Endodermal cell (in vitro differentiated cells): ENCODE measurements around the gene ALDH1A3. TPM values are rescaled to one million over a fixed set of nuclear protein-coding genes. Genes with fewer than 3 reads are reported as not detected.

Source experiments
- DNase-seq: peaks from one replicate; pipeline ENCODE4 v3.0.0-alpha.2; 2017
- H3K27ac ChIP-seq: 2 replicates; pipeline ENCODE4 v1.5.1; 2013; ENCODE audit warnings: mild to moderate bottlenecking, low read depth, low read length, moderate library complexity
- H3K27me3 ChIP-seq: 2 replicates; pipeline ENCODE4 v1.6.1; 2013; ENCODE audit warnings: mild to moderate bottlenecking, low read length, moderate library complexity; ENCODE audit not compliant: insufficient read depth, control insufficient read depth, poor library complexity, severe bottlenecking
- H3K36me3 ChIP-seq: 2 replicates; pipeline ENCODE4 v1.7.0; 2013; ENCODE audit warnings: mild to moderate bottlenecking, low read length, moderate library complexity; ENCODE audit not compliant: control insufficient read depth, insufficient read depth
- H3K4me1 ChIP-seq: one replicate; pipeline ENCODE4 v1.7.0; 2013; ENCODE audit warnings: low read length; ENCODE audit not compliant: control insufficient read depth, insufficient read depth
- H3K4me3 ChIP-seq: 2 replicates; pipeline ENCODE4 v1.5.1; 2013; ENCODE audit warnings: mild to moderate bottlenecking, low read length, moderate library complexity
- H3K9ac ChIP-seq: 2 replicates; pipeline ENCODE4 v1.6.1; 2013; ENCODE audit warnings: mild to moderate bottlenecking, low read length, moderate library complexity; ENCODE audit not compliant: poor library complexity, severe bottlenecking; ENCODE audit errors: extremely low read depth
- H3K9me3 ChIP-seq: 2 replicates; pipeline ENCODE4 v1.6.1; 2013; ENCODE audit warnings: mild to moderate bottlenecking, low read length, moderate library complexity; ENCODE audit not compliant: control insufficient read depth
- H3K27ac Mint-ChIP-seq: 2 replicates; pipeline ENCODE4 v1.8.0; 2020; ENCODE audit warnings: mixed read lengths
- H3K27me3 Mint-ChIP-seq: 2 replicates; pipeline ENCODE4 v1.8.0; 2021; ENCODE audit warnings: mild to moderate bottlenecking, mixed read lengths; ENCODE audit not compliant: insufficient read depth
- H3K36me3 Mint-ChIP-seq: 2 replicates; pipeline ENCODE4 v1.8.0; 2020; ENCODE audit warnings: low read depth, mixed read lengths
- H3K4me1 Mint-ChIP-seq: 2 replicates; pipeline ENCODE4 v1.8.0; 2020; ENCODE audit warnings: mixed read lengths
- H3K4me3 Mint-ChIP-seq: 2 replicates; pipeline ENCODE4 v1.8.0; 2020; ENCODE audit warnings: mild to moderate bottlenecking, moderate library complexity, mixed read lengths
- H3K9me3 Mint-ChIP-seq: 2 replicates; pipeline ENCODE4 v1.8.0; 2020; ENCODE audit warnings: mild to moderate bottlenecking, mixed read lengths
- CTCF ChIP-seq: fragments of 200-600 bp; sonication (generic); conservative IDR thresholded peaks from 2 replicates; pipeline ENCODE4 v1.5.0; 2021; ENCODE audit warnings: antibody characterized with exemption, mild to moderate bottlenecking
- WGBS, 2 experiments: methylation state at CpG; one replicate each; pipeline versions ENCODE4 v1.1.5 to v1.1.7; 2013; ENCODE audit warnings: missing lambda C conversion rate in 2 of 2, mixed read lengths in 1 of 2; ENCODE audit not compliant: insufficient coverage in 1 of 2, insufficient read length in 1 of 2; 5-methylcytosine and 5-hydroxymethylcytosine counted together
- total RNA-seq, 2 donors: library from RNA; stranded (reverse); fragmentation: NEBNext Ultra II Directional in 1 of 2; extraction: Animal tissue kit (Norgen Biotek cat#: 25700) in 1 of 2; gene quantifications; 2 replicates in 1 of 2; 3 replicates in 1 of 2; pipeline ENCODE4 v1.2.1, GENCODE V29; 2021

Gene ALDH1A3
- total RNA-seq, 2 donors from 2014 or later, result 6.9 to 7.3 TPM

GRCh38 chr15:100919481-100920405, 40.1 kb downstream of the ALDH1A3 start:
- peaks cover 65% of the 10 kb centered on the region for H3K27me3 ChIP-seq
- Mint-ChIP-seq H3K4me3 (peak overlapping the region; percentile 54), H3K27me3 (peaks cover 59% of the 10 kb centered on the region), H3K9me3 (no peaks in the 10 kb centered on the region), H3K4me1 (peaks cover 5% of the 10 kb centered on the region), H3K27ac (no peak overlapping the region), H3K36me3 (peaks cover 5% of the 10 kb centered on the region)
- H3K27ac ChIP-seq, result no peak overlapping the region
- no peaks in the 10 kb centered on the region for H3K36me3 ChIP-seq
- H3K9me3 ChIP-seq, result no peaks in the 10 kb centered on the region
- no peak for TF ChIP-seq CTCF
- peak; percentile 76 for DNase-seq
- no peaks in the 10 kb centered on the region for H3K4me1 ChIP-seq
- H3K9ac ChIP-seq, result no peak overlapping the region
- WGBS, 2 experiments, result 6 to 7% methylated on average over 29 to 80 of the region's 80 CpGs
- peak overlapping the region; percentile 66 for H3K4me3 ChIP-seq

GRCh38 chr15:100920516-100921135, 41.0 kb downstream of the ALDH1A3 start:
- Histone ChIP-seq H3K4me1 (no peaks in the 10 kb centered on the region), H3K4me3 (no peak overlapping the region), H3K27me3 (peaks cover 65% of the 10 kb centered on the region), H3K9me3 (no peaks in the 10 kb centered on the region), H3K9ac (no peak overlapping the region), H3K27ac (no peak overlapping the region), H3K36me3 (no peaks in the 10 kb centered on the region)
- no peak for TF ChIP-seq CTCF
- H3K27me3 Mint-ChIP-seq, result peaks cover 59% of the 10 kb centered on the region
- no peak overlapping the region for H3K27ac Mint-ChIP-seq
- peak overlapping the region; percentile 54 for H3K4me3 Mint-ChIP-seq
- H3K9me3 Mint-ChIP-seq, result no peaks in the 10 kb centered on the region
- WGBS, 2 experiments, result 79 to 87% methylated on average over 4 to 6 of the region's 8 CpGs
- peaks cover 5% of the 10 kb centered on the region for H3K4me1 Mint-ChIP-seq
- DNase-seq, result no peak
- H3K36me3 Mint-ChIP-seq, result no peaks in the 10 kb centered on the region

GRCh38 chr15:100922192-100923040, 42.8 kb downstream of the ALDH1A3 start:
- Histone ChIP-seq H3K4me3 (no peak overlapping the region), H3K4me1 (no peaks in the 10 kb centered on the region), H3K9me3 (no peaks in the 10 kb centered on the region), H3K9ac (no peak overlapping the region), H3K27me3 (peaks cover 58% of the 10 kb centered on the region), H3K27ac (no peak overlapping the region), H3K36me3 (no peaks in the 10 kb centered on the region)
- no peaks in the 10 kb centered on the region for H3K36me3 Mint-ChIP-seq
- 87 to 90% methylated on average over 12 to 13 of the region's 13 CpGs for WGBS, 2 experiments
- H3K9me3 Mint-ChIP-seq, result no peaks in the 10 kb centered on the region
- H3K27ac Mint-ChIP-seq, result no peak overlapping the region
- no peak for TF ChIP-seq CTCF
- no peak for DNase-seq
- peaks cover 5% of the 10 kb centered on the region for H3K4me1 Mint-ChIP-seq
- H3K27me3 Mint-ChIP-seq, result peaks cover 51% of the 10 kb centered on the region
- no peak overlapping the region for H3K4me3 Mint-ChIP-seq
